HepG2 (cell line): ENCODE data around the gene CCNO. TPM values are rescaled to one million over a fixed set of nuclear protein-coding genes. Genes with fewer than 3 reads are reported as not detected.
A peak's percentile ranks its signal among the peaks of the same experiment; 100 is the strongest.

Experiments
- ATAC-seq: fragments of 200-7000 bp; cut with Tn5 transposase; 3 replicates; pipeline ENCODE4 v1.9.1; 2020; ENCODE audit warnings: mild to moderate bottlenecking, moderate library complexity
- BruUV-seq: library from RNA; stranded (reverse); fragments of 400-500 nt; replicated peaks from 2 replicates; lab custom pipeline; 2021; lab: Mats Ljungman, UMichigan
- CTCF ChIA-PET: fragments of 300-600 bp; formaldehyde crosslinking; extraction: SDS; loops from one replicate; lab custom pipeline; 2021; ENCODE audit warnings: low total read pairs, inconsistent platforms, low intra/inter-chr PET ratio; lab: Yijun Ruan, JAX
- POLR2A ChIA-PET: fragments of 350-600 bp; sonication (Branson Sonifier 250); formaldehyde crosslinking; loops from one replicate; lab custom pipeline; 2020; ENCODE audit warnings: antibody characterized with exemption, inconsistent platforms; lab: Yijun Ruan, JAX
- DNase-seq: peaks from one replicate; pipeline ENCODE4 v3.0.0-alpha.2; 2015; ENCODE audit warnings: low spot score
- FAIRE-seq: peaks from 3 replicates; lab custom pipeline; 2011; peaks lifted over from hg19 to GRCh38; lab: Jason Lieb, UNC
- H2AFZ ChIP-seq: one replicate; pipeline ENCODE4 v1.6.1; 2011; ENCODE audit warnings: low read length, inconsistent platforms
- H3K27ac ChIP-seq: fragments of 300-600 bp; 3 replicates; pipeline ENCODE4 v1.8.0; 2011; ENCODE audit warnings: mixed run types, mild to moderate bottlenecking, mixed read lengths, low read length, inconsistent platforms; ENCODE audit not compliant: insufficient read depth; ENCODE audit errors: extremely low read length
- H3K27me3 ChIP-seq, 2 experiments: fragments of 200-600 bp in 1 of 2; 2 replicates in 1 of 2; 3 replicates in 1 of 2; pipeline versions ENCODE4 v1.6.0 to v1.8.0; 2011; ENCODE audit warnings: low read length in 2 of 2, mild to moderate bottlenecking in 2 of 2, moderate library complexity in 2 of 2, inconsistent platforms in 1 of 2; ENCODE audit not compliant: insufficient read depth in 2 of 2, control insufficient read depth in 1 of 2
- H3K36me3 ChIP-seq, 2 experiments: fragments of 200-600 bp in 1 of 2; replicated peaks in 1 of 2; 2 replicates in 1 of 2; 3 replicates in 1 of 2; pipeline versions ENCODE4 v1.5.1 to v1.8.0; 2011; ENCODE audit warnings: low read length in 2 of 2, inconsistent platforms in 1 of 2; ENCODE audit not compliant: insufficient read depth in 2 of 2, control insufficient read depth in 1 of 2
- H3K4me1 ChIP-seq: 2 replicates; pipeline ENCODE4 v1.5.1; 2012; ENCODE audit warnings: low read length, inconsistent platforms; ENCODE audit not compliant: insufficient read depth
- H3K4me2 ChIP-seq: 2 replicates; pipeline ENCODE4 v1.6.0; 2011; ENCODE audit warnings: low read depth, low read length, inconsistent platforms
- H3K4me3 ChIP-seq, 3 experiments: fragments of 200-600 bp in 1 of 3; sonication (generic), shearing (Covaris generic) in 1 of 3; replicated peaks in 1 of 3; 2 replicates each; pipeline ENCODE4 v1.5.1; 2011 to 2016; ENCODE audit warnings: low read length in 3 of 3, inconsistent platforms in 2 of 3, low read depth in 2 of 3, mild to moderate bottlenecking in 2 of 3, control low read depth in 1 of 3, mixed read lengths in 1 of 3; ENCODE audit not compliant: insufficient read depth in 1 of 3
- H3K79me2 ChIP-seq: one replicate; pipeline ENCODE4 v1.6.1; 2011; ENCODE audit warnings: low read length, inconsistent platforms; ENCODE audit not compliant: insufficient read depth
- H3K9ac ChIP-seq: 2 replicates; pipeline ENCODE4 v1.6.0; 2011; ENCODE audit warnings: mild to moderate bottlenecking, low read depth, low read length, inconsistent platforms; ENCODE audit not compliant: insufficient read depth
- H3K9me3 ChIP-seq: 2 replicates; pipeline ENCODE4 v1.5.1; 2012; ENCODE audit warnings: mild to moderate bottlenecking, low read length
- H4K20me1 ChIP-seq: 2 replicates; pipeline ENCODE4 v1.6.0; 2011; ENCODE audit warnings: inconsistent platforms, mild to moderate bottlenecking, low read length, moderate library complexity; ENCODE audit not compliant: insufficient read depth
- DMAP1 ChIP-seq: IDR thresholded peaks from 2 replicates; pipeline ENCODE4 v1.6.1; 2016
- MAFK ChIP-seq, 2 experiments: IDR thresholded peaks in 1 of 2; conservative IDR thresholded peaks in 1 of 2; 2 replicates each; pipeline ENCODE4 v1.6.1; 2011; ENCODE audit warnings: improper control_type of control experiment in 2 of 2, low read length in 2 of 2
- RAD21 ChIP-seq: fragments of 450-650 bp; formaldehyde crosslinking; IDR thresholded peaks from 2 replicates; pipeline ENCODE4 v1.5.0; 2020; ENCODE audit warnings: mild to moderate bottlenecking
- SAFB2 ChIP-seq: sonication (generic); formaldehyde crosslinking; IDR thresholded peaks from 2 replicates; pipeline ENCODE4 v1.5.1; 2020; ENCODE audit warnings: missing genetic modification reagents, low read depth, mild to moderate bottlenecking, borderline replicate concordance
- TBX2 ChIP-seq: sonication (generic); formaldehyde crosslinking; IDR thresholded peaks from 2 replicates; pipeline ENCODE4 v1.5.0; 2020; ENCODE audit warnings: missing genetic modification reagents, mild to moderate bottlenecking, borderline replicate concordance
- ZKSCAN8 ChIP-seq: IDR thresholded peaks from 2 replicates; pipeline ENCODE4 v1.6.1; 2016; ENCODE audit warnings: borderline replicate concordance, missing genetic modification reagents, missing compliant biosample characterization
- ZNF749 ChIP-seq: sonication (generic); formaldehyde crosslinking; IDR thresholded peaks from 2 replicates; pipeline ENCODE4 v1.8.0; 2022; ENCODE audit warnings: mild to moderate bottlenecking, missing genetic modification reagents, moderate library complexity, borderline replicate concordance
- WGBS: methylation state at CpG from one replicate; pipeline ENCODE4 v1.1.6; 2017; ENCODE audit warnings: low lambda C conversion rate; 5-methylcytosine and 5-hydroxymethylcytosine counted together
- in situ Hi-C: cut with HindIII; loops from 2 replicates; pipeline ENCODE4 v1.10.0; 2017; ENCODE audit warnings: low pct_unique_long_range_greater_than_20kb; ENCODE audit not compliant: extremely low pct_ligation_motif_present
- intact Hi-C: fragments of 100-400 bp; cut with micrococcal nuclease; formaldehyde crosslinking; loops from one replicate; pipeline ENCODE4 v1.10.0; 2022; ENCODE audit not compliant: unreplicated experiment
- polyA plus RNA-seq, 8 experiments: library from polyadenylated mRNA; depleted of rRNA in 3 of 8; stranded (reverse) in 7 of 8; unstranded in 1 of 8; fragments of >200 nt; fragmentation: Illumina TruSeq in 4 of 8; extraction: Trizol in 4 of 8; gene quantifications; 2 replicates each; pipeline versions ENCODE4 v1.2.1 to v1.2.3, GENCODE V29; 2011 to 2016; ENCODE audit warnings: low read depth in 4 of 8, missing spikeins in 1 of 8, mixed read lengths in 1 of 8; ENCODE audit not compliant: insufficient read depth in 1 of 8
- total RNA-seq, 5 experiments: library from RNA; depleted of rRNA; stranded (reverse); fragments of >200 nt; fragmentation: Illumina TruSeq; extraction: Trizol; gene quantifications; 2 replicates each; pipeline ENCODE4 v1.2.3, GENCODE V29; 2016; ENCODE audit warnings: low read depth in 1 of 5
- TF ChIP-seq, protein P1 (sequence below): sonication (generic); formaldehyde crosslinking; IDR thresholded peaks from 2 replicates; pipeline ENCODE4 v1.8.1; 2022; ENCODE audit warnings: mild to moderate bottlenecking, missing genetic modification reagents

The CCNO gene
- total and polyA plus RNA-seq, 2 of the 13 experiments (the other 11 are each of a cell fraction or from before 2014, with no cell fraction given) = 0.07 TPM; not detected in 1

DNA sequence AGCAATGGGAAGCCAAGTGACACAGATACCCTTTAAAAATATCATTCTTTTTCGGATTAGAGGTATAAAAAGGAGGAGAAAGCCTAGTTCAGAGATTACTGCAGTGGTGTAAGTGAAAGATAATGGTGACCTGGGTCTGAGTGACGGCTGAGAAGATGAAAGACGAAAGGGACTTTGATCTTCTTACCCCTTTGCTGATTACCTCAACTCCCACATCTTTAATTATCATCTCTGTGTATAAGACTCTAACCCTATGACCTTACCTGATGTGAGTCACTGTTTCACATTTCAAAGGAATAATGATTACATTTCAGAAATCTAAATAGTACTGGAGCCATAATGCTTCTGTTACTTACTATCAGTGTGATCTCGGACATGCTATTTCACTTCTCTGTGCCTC lies 21.4 kb upstream of the CCNO start:
- DNase-seq (no peak), ATAC-seq (no peak), FAIRE-seq (no peak)
- H4K20me1 ChIP-seq = no peaks in the 10 kb centered on the region
- H3K9ac ChIP-seq = no peak overlapping the region
- H2AFZ ChIP-seq = no peak overlapping the region
- no TSS peak for BruUV-seq
- ChIA-PET POLR2A (no interaction called here), CTCF (no interaction called here)
- no peak for TF ChIP-seq ZKSCAN8 (CRISPR knock-in tag)
- TF ChIP-seq SAFB2 (CRISPR knock-in tag) = no peak
- no peak for TF ChIP-seq RAD21 (CRISPR knock-in tag)
- TF ChIP-seq, protein P1, sequence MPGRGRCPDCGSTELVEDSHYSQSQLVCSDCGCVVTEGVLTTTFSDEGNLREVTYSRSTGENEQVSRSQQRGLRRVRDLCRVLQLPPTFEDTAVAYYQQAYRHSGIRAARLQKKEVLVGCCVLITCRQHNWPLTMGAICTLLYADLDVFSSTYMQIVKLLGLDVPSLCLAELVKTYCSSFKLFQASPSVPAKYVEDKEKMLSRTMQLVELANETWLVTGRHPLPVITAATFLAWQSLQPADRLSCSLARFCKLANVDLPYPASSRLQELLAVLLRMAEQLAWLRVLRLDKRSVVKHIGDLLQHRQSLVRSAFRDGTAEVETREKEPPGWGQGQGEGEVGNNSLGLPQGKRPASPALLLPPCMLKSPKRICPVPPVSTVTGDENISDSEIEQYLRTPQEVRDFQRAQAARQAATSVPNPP (CRISPR knock-in tag) = no peak
- TF ChIP-seq ZNF749 (CRISPR knock-in tag) = no peak
- TF ChIP-seq TBX2 (CRISPR knock-in tag) = no peak
- H3K36me3 ChIP-seq = peaks cover 2 to 13% of the 10 kb centered on the region in 2 experiments; a peak in 3 of 5 replicates
- no peaks in the 10 kb centered on the region for H3K79me2 ChIP-seq
- no peak overlapping the region for H3K4me3 ChIP-seq
- WGBS = 96% methylated on average over 4 of the region's 4 CpGs
- intact Hi-C loops = no loop called here
- no peak overlapping the region for H3K4me2 ChIP-seq
- H3K4me1 ChIP-seq = no peaks in the 10 kb centered on the region
- H3K27ac ChIP-seq = no peak overlapping the region
- no peaks in the 10 kb centered on the region for H3K9me3 ChIP-seq
- in situ Hi-C loops = no loop called here
- H3K27me3 ChIP-seq = no peaks in the 10 kb centered on the region

DNA sequence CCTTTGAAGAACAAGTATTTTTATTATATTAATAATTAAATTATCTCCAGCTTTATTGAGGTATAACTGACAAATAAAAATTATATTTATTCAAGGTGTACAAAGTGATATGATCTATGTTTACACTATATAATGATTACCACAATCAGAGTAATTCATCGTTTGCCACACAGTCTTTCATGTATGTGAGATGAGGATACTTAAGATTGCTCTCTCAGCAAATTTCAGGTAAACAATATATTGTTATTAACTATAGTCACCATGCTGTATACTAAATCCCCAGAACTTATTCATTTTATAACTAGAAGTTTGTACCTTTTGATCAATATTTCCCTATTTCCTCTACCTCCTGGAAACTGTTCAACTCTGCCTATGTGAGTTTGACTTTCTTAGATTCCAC lies 16.7 kb upstream of the CCNO start:
- TF ChIP-seq MAFK (conservative IDR thresholded peaks at IDR 0.05 in 1 of 2, IDR thresholded peaks at IDR 0.05 in 1 of 2; ENCODE audit: low read length in 2 of 2) (peak; percentile 18 to 50; a peak in 2 of 4 replicates), DMAP1 (CRISPR knock-in tag) (no peak)
- intact Hi-C loops = no loop called here
- Histone ChIP-seq H3K27ac (no peak overlapping the region), H3K79me2 (no peaks in the 10 kb centered on the region), H3K9me3 (peaks cover 11% of the 10 kb centered on the region), H3K4me2 (no peak overlapping the region), H2AFZ (no peak overlapping the region), H3K4me1 (no peaks in the 10 kb centered on the region), H3K4me3 (no peak overlapping the region), H3K9ac (no peak overlapping the region), H4K20me1 (no peaks in the 10 kb centered on the region), H3K27me3 (no peaks in the 10 kb centered on the region), H3K36me3 (no peaks in the 10 kb centered on the region; a peak in 2 of 5 replicates)
- DNase-seq (no peak), ATAC-seq (no peak), FAIRE-seq (no peak)
- ChIA-PET CTCF (no interaction called here), POLR2A (no interaction called here)
- in situ Hi-C loops = no loop called here
- 11% methylated on average over 1 of the region's 1 CpG for WGBS
- BruUV-seq = no TSS peak
